ENCODE results near the gene TSPAN31.
A peak's percentile ranks its signal among the peaks of the same experiment; 100 is the strongest.

Gene TSPAN31

DNA sequence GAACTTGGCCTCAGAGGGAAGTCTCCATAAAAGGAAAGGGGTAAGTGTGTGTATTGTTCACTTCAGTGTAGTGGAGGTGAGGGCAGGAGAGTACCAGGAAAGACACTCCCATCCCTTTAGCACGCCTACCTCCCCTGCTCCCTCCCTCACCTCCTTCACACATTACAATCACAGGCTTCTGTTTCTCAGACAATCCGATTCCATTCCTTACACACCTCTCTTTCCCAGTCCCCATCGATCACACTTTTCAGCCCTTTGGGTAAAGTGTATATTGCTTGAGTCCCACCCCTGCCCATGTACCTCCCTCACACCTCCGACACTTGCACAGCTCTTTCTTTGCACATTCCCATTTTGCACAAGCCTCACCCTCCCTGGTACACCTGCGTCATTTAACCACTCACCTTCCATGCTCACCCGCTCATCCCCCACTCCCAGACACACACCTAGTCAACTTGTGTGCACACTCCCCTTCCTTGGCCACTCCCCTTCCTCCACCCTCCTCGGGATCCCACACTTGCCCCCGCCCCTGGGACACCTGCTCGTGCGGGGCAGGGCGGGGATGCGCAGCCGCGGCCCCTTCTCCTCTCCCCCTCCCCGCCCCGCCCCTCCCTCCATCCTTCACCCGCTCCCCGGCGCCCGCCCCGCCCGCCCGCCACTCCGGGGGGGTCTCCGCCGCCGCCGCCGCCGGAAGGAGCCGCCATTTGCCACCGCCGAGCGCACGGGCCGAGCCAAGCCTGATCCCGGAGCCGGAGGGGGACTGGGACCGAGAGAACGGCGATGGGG lies 9.8 kb downstream of the TSPAN31 start, which contains the start of gene MARCHF9:
TSS of gene MARCHF9 (plus strand) at position 693 of the 783 bp plus-strand sequence. CDS start 426 bp downstream, outside the sequence.
- DNase-seq, result peak; percentile 86

DNA sequence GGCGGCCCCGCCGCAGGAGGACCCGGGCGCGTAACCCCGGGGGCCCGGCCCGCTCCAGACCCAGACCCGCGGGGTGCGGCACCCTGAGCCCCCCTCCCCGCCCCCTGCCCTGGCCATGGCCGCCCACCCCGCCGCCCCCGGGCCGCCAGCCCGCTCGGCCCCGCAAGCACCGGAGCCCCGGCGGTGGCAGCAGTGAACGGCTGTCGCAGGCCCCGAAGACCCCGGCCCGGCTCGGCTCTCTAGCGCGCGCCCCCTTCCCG lies 10.3 kb downstream of the TSPAN31 start:
- no peak for DNase-seq

DNA sequence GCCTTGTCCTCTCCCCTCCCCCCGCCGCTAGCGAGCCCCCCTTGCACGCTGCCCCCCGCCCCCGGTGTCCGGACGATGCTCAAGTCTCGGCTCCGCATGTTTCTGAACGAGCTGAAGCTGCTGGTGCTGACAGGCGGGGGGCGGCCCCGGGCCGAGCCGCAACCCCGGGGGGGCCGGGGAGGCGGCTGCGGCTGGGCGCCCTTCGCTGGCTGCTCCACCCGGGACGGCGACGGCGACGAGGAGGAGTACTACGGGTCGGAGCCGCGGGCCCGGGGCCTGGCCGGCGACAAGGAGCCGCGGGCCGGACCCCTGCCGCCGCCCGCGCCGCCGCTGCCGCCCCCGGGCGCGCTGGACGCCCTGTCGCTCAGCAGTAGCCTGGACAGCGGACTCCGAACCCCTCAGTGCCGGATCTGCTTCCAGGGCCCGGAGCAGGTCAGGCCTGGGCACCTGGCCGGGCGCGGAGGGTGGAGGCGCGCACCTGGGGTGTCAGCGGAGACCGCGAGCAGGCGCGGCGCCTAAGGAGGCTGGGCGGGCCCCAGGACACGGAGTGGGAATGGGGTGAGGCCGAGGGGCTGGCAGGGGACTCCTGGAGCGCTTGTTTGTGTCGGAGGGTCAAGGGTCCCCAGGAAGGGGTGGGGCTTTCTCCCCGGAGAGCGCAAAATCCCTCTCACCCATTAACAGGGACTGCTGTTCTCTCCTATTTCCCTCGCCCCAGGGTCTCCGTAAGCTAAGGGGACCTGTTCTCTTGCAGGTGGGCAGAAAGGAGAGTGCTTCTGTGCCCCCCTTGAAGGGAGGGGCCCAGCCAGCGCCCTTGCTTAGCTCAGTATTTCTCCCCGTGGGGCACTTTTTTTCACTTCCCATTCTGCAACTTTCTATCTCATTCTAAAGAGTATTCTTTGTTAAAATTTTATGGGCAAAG lies 10.9 kb downstream of the TSPAN31 start:
- DNase-seq, result peak; percentile 51

DNA sequence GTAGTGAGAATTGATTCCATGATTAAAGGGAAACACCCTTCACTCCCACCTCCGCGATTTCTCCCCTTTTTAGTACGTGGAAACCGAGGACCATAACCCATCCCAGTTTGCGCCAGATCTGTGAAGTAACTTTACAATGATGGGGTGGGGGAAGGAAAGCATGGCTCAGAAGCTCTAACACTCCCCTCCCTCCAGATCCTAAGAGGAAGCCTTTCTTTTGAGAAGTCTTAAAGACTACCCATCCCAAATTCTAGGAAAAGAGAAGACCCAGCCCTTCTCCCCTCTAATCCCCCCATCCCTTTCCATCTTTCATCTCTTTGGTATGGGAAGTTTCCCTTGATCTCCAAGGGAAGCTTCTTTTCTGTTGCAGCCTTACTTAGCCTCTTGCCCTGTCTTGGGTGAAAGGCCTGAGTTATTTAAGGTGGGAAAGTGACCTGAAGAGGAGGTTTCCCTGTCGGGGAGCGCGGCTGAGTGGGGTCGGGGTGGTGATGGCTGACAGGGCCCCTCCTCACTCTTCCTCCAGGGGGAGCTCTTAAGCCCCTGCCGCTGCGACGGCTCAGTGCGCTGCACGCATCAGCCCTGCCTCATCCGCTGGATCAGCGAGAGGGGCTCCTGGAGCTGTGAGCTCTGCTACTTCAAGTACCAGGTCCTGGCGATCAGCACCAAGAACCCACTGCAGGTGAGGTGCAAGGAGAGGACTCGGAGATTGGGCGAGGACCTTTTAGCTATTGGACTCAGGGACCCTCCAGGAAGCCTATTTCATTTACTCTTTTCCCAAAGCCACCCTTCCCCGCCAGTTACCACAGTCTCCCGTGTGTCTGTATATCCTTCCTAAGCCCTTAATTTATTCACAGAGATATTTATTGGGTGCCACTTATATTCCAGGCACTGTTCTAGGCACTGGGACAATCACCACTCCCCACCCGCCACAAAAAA lies 11.8 kb downstream of the TSPAN31 start:
- peak; percentile 66 for DNase-seq

DNA sequence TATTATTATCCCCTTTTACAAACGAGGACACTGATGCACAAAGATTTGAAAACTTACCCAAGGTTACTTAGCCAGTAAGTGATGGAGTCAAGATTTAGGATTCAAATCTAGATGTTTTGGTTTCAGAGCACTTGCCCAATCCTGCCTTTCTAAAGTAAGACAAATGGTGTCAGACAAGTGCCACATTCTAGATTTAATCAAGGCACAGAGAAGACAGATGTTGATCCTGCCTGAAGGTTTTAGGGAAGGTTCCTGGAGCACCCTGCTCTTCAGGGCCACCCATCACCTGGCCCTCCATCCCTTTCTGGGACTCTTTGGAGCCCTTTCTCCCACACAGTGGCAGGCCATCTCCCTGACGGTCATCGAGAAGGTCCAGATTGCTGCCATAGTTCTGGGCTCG lies 12.9 kb downstream of the TSPAN31 start:
- no peak for DNase-seq

DNA sequence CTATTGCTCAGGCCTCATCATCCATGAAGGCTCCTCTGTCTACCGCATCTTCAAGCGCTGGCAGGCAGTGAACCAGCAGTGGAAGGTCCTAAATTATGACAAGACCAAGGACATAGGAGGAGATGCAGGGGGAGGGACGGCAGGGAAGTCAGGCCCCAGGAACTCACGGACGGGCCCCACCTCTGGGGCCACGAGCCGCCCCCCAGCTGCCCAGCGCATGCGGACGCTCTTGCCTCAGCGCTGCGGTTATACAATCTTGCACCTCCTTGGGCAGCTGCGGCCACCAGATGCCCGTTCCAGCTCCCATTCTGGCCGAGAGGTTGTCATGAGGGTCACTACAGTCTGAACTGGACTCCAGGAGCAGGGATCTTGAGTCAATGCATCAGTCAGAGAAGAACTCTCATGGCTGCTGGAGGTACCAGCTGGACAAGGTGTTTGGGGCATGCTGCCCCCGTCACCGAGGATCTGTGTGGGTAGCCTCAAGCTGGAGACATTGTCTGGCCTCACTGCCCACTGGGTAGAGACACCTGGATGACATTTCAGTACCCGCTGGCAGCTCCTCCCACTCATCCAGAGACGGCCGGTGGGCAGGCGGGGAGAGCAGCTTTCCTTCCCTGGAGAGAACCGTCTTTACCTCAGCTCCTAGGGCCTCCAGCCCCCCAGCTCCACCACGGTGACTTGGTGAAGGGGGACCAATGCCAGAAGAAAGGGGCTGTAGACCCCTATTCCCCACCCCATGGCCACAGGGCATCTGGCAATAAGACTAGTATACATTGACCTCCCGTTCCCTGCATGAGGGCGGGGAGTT lies 13.9 kb downstream of the TSPAN31 start:
- DNase-seq, result no peak

DNA sequence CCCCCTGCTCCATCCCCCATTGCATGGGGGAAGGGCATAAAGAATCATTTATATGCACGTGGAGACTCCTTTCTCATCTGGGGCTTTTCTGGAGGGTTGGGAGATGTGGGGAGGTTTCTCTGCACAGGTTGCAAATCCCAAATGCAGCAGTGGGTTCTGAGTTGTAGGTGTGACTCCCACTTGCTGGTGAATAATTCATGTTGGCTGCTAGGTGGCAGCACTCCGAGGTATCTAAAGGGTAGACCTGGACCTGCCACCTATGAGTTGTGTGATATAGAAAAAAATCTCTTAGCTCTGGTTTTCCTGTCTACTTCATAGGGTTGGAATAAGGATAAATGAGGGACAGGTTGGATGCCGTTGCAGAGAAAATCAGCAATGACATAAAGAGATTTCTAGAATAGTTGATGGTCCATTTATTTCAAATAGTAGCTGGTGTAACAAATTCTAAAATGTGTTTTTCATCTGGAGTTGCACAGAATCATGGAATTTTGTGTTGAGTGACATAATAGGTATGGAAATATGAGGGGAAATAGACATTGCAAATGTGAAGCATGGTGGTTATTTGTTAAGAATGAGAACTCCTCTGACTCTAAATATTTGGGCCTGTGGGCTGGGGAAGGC lies 14.6 kb downstream of the TSPAN31 start:
- DNase-seq, result peak; percentile 47

DNA sequence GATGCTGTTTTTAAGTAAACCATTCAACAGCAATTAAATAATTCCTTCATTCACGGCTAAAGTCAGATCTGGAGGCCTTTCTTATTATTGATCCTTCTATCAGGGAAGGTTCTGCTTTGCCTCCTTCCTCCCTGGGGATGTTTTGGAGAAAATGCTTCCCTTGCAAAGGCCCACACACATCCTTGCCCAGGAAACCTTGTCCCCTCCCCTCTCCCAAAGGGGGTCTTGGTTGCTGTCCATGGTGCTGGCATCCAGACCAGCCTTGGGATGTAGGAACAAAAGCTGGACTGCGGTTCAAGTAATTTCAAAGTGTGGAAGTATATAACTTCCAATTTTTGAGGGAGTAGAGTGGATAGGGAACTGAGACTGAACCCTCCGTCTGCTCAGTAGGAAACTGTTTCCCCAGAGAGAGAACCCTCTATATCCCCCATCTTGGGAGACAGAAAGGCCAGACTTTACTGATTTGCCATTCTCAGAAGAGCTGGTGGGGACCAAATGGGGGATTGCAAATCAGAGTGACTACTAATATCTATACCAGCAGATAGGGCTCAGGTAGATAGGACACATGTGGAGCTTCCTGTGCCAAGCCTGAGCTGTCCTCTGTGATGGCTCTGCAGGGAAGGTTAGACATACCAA lies 15.6 kb downstream of the TSPAN31 start:
- DNase-seq, result no peak

DNA sequence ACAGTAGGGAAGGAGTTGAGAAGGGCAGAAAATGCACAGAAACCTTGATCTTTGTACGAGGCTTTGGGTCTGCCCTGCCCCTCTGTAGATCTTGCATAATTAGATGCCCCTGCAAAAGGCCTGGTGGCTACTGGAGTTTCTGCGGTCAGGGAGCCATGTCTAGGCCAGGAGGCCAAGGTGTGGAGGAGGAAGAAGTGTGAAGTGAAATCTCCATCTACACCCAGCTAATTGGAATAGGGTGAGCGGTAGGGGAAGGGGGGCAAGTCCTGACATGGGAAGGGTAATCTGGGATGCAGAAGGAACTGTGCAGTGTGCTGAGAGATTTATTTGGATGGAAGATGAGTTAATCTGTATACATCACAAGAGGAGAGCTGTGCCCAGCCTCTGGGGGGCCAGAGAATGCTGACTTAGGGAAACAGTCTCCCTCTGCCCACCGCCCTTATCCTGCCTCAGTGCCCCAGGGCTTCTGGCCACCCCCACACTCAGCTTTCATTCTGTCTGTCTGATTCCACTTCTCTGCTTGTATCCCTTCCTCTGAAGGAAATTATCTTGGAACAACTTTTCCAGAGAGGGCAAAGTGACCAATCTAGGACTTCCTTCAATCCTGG lies 16.7 kb downstream of the TSPAN31 start:
- no peak for DNase-seq

DNA sequence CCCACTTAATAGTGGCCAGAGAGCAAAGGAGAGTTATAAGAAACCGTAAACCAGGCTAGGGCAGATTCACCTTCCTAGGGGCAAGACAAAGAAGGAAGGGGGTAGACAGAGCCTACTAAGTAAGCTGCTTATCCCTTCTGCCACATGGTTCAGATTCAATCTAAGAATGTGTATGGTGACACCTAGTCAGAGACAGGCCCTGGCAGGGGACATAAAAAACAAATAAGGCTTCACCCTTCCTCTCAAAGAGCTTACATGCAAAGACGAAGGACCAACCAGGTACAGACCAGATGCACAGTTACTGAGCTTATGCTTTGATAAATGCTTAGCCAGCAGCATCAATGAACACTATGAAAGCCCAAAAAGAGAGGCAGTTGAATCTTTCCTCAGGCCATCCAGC lies 17.6 kb downstream of the TSPAN31 start:
- DNase-seq, result no peak

DNA sequence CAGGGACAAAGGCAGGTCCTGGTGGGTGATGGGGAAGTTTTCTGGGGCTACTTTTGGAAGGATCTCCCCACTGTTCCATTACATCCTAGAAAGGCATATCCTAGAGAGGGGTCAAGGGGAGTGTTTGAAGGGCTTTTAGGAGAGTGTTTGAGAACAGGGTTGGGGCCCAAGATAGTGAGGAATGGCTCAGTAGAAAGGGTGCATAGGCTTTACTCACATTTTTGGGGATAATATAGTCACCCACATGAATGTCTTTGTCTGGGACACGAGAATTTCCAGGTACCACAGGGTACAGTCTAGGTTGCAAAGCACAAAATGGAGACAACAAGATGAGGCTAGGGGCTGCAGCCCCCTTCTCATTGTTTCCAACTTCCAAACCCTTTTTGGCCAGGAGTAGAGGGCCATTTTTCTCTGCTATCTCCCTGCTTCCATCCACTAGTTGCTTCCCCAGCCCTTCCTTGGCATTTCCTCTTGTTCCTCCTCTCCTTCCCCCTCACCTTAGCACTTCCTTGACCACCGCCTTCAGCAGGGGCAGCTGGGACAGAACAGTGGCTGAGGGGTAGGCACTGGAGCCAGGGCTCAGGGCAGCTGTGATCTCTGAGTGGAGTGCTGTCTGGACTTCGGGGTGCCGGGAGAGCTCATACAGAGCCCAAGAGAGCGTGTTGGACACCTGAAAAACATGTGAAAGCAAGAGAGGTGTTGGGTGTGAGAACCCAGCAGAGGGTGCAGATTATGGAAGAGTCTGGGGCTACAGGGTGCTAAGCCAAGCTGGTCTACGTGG lies 19.2 kb downstream of the TSPAN31 start:
- DNase-seq, result no peak

DNA sequence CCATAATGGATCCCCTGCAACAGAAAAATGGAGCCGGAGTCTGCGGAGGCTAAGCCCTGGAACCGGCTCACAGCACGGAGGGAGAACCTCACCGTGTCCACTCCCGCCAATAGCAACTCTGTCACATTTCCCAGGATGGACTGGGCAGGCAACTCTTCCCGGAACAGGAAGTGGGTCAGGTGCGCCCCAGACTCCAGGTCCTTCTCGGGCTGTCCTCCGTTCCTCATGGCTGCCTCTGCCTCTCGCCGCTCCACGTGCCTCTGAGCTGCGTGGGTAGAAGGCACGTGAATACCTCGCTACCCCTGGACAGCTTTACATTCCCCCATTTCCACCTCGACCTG lies 19.8 kb downstream of the TSPAN31 start:
- no peak for DNase-seq

DNA sequence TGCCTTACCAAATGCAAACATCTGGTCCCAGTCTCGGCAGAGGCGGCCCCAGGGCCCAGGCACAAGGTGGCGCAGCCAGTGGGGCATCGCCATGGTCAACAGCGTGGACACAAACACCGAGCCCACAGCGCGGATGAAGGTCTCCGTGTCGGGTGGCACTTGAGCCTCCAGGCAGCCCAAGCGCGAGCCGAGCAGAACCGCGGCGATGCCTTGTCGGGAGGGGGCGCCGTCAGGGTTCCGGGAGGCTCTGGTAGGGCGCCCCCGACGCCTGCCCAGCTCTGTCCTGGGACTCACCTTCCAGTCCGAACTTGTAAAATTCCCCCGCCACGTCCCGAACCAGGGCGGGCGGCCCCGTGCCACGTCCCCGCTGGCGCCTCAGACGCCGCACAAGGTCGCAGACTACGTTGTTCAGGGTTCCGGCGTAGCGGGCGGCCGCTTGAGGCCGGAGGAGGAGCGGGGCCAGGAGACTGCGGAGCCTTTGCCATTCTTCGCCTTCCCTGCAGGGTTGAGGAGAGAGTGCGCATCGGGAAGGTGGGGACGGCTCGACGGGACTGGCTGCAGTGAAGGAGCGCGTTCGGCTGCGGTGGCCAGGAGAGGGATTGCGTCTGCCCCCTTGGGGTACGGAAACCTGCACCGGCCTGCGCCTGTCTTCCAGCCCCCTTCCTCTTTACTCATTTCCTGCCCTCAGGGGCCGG lies 20.3 kb downstream of the TSPAN31 start:
- no peak for DNase-seq

DNA sequence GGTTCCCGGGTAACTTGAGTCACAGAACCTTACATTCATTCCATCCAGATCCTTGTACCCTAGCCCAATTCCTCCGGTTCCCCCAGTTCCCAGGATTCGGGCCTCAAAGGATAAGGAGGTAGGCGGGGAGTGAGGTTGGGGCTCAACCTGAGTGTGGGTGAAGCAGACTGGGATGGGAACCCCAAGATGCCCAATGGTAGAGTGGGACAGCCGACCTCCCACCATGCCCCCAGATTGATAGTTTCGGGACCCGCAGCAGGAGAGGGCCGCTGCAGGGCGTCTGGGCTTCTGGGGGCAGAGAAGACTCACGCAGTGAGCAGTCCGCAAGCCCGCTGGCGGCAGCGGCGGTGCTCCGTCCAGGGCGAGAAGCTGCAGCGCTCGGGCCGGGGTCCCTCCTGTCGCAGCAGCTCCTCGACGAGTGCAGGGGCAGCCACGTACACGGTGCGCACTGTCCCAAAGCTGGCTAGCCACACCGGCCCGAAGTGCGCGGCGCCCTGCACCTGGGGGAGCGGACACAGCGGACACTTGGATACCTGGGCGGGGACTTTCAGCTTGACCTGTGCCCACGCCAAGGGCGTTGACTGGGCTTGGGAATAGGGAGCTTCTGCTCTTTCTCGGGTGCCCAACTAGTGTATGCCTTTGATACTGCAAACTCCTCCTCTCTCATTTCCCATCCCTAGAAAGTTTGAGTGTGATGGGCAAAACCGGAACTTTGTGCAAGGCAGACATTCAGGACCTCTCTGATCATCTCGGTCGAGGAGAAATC lies 21.0 kb downstream of the TSPAN31 start:
- no peak for DNase-seq

DNA sequence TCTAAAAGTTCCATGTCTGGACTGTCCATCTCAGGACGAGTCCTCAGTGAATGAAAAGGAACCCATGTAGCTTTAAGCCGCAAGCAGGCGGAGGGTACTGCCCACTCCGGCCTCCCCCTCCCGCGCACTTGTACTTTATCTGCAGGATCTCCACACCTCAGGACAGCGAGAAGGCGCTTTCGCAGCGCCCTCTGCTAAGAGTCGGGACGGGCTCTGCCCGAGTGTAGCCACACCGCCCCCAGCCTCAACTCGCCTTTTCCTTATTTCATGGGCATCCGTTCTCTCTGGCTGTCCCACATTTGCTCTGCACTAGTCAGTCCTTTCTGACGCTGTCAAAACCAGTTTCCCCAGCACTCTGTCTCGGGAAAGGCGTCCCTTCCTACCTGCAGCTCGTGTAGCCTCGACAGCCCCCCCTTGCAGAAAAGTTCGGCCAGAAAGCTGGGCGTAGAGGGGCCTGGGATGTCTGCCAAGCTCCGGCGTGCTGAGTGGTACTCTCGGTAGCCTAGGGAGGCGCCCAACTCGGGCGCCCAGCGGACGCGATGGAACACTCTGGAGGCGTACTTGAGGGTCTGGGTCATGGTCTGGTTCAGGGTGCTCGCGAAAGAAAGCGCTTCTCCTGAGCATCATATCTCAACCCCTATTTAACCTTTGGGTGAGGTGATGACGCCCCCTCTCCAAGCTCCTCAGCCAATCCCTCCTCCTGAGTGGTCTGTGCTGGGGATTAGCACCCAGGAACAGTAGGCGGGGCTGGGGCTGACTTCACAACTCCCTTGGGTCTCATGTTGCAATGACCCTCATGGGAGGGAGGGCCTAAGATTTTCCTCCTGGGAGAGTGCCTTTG lies 21.8 kb downstream of the TSPAN31 start, which contains the start of gene CYP27B1:
TSS of gene CYP27B1 (minus strand) at position 615 of the 841 bp plus-strand sequence. CDS start at position 578, 37 bp downstream.
- no peak for DNase-seq

DNA sequence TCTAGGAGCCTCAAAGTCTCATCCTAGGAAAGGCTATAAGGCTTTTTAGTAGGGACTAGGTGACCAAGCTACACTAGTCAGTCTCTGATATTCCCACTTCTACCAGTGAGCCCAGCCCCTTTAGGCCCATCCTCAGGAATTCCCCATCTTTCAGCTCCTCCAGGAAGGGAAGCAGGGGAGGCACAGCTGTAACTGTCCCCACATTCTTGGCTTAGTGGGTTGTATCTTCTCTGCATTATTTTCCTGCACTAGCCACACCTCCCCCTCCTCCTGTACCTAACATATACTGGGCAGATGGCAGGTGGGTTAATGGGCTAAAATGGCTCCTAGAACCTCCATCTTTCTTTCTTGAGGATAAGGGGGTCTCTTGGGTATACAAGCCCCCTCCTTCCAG lies 22.5 kb downstream of the TSPAN31 start:
- no peak for DNase-seq

DNA sequence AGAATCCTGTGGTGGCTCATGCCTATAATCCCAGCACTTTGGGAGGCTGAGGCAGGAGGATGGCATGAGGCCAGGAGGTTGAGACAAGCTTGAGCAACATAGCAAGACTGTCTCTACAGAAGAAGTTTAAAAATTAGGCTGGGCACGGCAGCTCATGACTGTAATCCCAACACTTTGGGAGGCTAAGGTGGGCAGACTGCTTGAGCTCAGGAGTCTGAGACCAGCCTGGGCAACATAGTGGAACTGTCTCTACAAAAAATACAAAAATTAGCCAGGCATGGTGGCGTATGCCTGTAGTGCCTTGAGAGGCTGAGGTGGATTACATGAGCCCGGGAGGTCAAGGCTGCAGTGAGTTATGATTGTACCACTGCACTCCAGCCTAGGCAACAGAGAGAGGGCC lies 23.0 kb downstream of the TSPAN31 start:
- no peak for DNase-seq
